ENCODE measurements around the gene SOHLH1.

Gene SOHLH1

GRCh38 chr9:135699440-135699839 is at the start of gene SOHLH1:
SOHLH1 (minus strand) TSS chr9:135699481; CDS start chr9:135699467, 14 bp downstream.
- no peak for DNase-seq (ENCODE audit: low spot score)

- no peak for DNase-seq (ENCODE audit: low spot score)
Observed at GRCh38 chr9:135748676-135749075, 49.4 kb upstream of the SOHLH1 start.

GRCh38 chr9:135747311-135747710 is 48.0 kb upstream of the SOHLH1 start:
- no peak for DNase-seq (ENCODE audit: low spot score)

GRCh38 chr9:135746565-135746964 is 47.3 kb upstream of the SOHLH1 start:
- DNase-seq (ENCODE audit: low spot score), result no peak

GRCh38 chr9:135745686-135746324 is 46.5 kb upstream of the SOHLH1 start:
- no peak for DNase-seq (ENCODE audit: low spot score)

- DNase-seq (ENCODE audit: low spot score), result no peak
Observed at GRCh38 chr9:135745189-135745588, 45.9 kb upstream of the SOHLH1 start.

- DNase-seq (ENCODE audit: low spot score), result no peak
Observed at GRCh38 chr9:135744333-135745070, 45.2 kb upstream of the SOHLH1 start.

GRCh38 chr9:135743546-135744332 is 44.5 kb upstream of the SOHLH1 start:
- DNase-seq (ENCODE audit: low spot score), result no peak

- DNase-seq (ENCODE audit: low spot score), result no peak
Observed at GRCh38 chr9:135743021-135743420, 43.7 kb upstream of the SOHLH1 start.

GRCh38 chr9:135741276-135742219 is 42.3 kb upstream of the SOHLH1 start:
- no peak for DNase-seq (ENCODE audit: low spot score)

- DNase-seq (ENCODE audit: low spot score), result no peak
Observed at GRCh38 chr9:135739271-135740220, 40.3 kb upstream of the SOHLH1 start.

- DNase-seq (ENCODE audit: low spot score), result no peak
Observed at GRCh38 chr9:135737840-135738521, 38.7 kb upstream of the SOHLH1 start.

GRCh38 chr9:135736979-135737839 is 37.9 kb upstream of the SOHLH1 start:
- no peak for DNase-seq (ENCODE audit: low spot score)

- DNase-seq (ENCODE audit: low spot score), result no peak
Observed at GRCh38 chr9:135736272-135736978, 37.1 kb upstream of the SOHLH1 start.

GRCh38 chr9:135734616-135735144 is 35.4 kb upstream of the SOHLH1 start:
- no peak for DNase-seq (ENCODE audit: low spot score)

GRCh38 chr9:135732569-135733257 is 33.4 kb upstream of the SOHLH1 start:
- no peak for DNase-seq (ENCODE audit: low spot score)

- DNase-seq (ENCODE audit: low spot score), result no peak
Observed at GRCh38 chr9:135731454-135731853, 32.2 kb upstream of the SOHLH1 start.
